DMS53 treated with DMSO at 0.1 percent for 48 hours (cell line): ENCODE measurements around the gene KRTAP4-6.
"Not testable (repeated sequence)": the region's sequence is repeated elsewhere in the genome, so short reads cannot be mapped to it uniquely, and the experiment has no call there.

ENCODE experiments used
- DNase-seq: peaks from one replicate; lab custom pipeline; 2025; ENCODE audit not compliant: unreplicated experiment; lab: John Stamatoyannopoulos, UW

Gene KRTAP4-6

DNA sequence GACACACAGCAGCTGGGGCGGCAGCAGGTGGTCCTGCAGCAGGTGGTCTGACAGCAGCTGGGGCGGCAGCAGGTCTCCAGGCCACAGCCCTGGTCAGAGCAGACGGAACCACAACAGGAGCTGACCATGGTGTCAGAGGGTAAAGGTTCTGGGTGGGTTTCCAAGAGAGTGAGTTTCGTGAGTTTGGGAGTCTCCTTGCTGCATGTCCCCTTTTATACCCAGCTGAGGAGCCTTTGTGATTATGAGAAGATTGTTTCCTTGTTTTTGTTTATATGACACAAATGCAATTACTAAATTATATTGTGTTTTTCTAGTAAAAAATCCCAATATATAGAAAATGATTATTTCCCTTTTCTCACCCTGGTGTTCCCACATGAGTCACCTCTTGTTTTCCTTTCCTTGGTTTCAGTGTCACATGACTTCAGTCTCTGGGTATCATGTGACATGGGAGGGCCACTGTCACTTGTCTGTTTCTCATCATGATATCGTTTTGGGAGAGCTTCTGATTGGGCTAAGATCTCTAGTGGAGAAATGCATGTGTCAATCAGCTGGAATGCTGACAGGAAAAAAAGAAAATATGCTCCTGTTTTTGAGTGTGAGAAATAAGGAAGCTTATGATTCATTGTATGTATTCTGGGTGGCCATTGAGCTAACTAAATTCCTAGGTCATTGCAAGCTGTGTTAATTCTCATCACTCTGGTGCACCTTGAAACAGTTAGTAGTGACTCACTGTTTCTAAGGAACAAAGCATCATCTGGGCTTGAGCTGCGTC lies at the start of gene KRTAP4-6:
Gene KRTAP4-6 (minus strand): TSS at position 185 of the 772 bp plus-strand sequence. CDS start 57 bp downstream, at position 128.
- DNase-seq: no peak

DNA sequence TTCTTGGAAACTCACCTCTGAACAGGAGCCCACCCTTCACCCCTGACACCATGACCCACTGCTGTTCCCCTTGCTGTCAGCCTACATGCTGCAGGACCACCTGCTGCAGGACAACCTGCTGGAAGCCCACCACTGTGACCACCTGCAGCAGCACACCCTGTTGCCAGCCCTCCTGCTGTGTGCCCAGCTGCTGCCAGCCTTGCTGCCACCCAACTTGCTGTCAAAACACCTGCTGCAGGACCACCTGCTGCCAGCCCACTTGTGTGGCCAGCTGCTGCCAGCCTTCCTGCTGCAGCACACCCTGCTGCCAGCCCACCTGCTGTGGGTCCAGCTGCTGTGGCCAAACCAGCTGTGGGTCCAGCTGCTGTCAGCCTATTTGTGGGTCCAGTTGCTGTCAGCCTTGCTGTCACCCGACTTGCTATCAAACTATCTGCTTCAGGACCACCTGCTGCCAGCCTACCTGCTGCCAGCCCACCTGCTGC lies 49.5 kb upstream of the KRTAP4-6 start, which contains the start of gene KRTAP9-1:
Gene KRTAP9-1 (plus strand): TSS at position 51 of the 482 bp plus-strand sequence. CDS start 0 bp downstream, at position 51.
- DNase-seq: not testable (repeated sequence)

DNA sequence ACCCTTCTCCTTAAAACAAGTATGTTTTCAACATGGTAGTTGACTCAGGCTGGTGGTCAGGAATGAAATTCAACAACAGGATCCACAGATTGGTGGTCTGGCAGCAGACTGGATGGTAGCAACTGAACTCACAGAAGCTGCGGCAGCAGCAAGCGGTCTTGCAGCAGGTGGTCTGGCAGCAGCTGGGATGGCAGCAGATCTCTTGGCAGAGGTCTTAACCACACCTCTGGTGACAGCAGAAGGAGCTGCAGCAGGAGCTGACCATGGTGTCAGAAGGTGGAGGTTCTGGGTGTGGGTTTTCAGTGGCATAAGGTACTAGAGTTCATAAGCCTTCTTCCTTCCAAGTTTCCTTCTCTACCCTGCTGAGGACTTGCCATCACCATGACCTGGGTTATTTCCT lies 46.5 kb upstream of the KRTAP4-6 start:
- DNase-seq: no peak

DNA sequence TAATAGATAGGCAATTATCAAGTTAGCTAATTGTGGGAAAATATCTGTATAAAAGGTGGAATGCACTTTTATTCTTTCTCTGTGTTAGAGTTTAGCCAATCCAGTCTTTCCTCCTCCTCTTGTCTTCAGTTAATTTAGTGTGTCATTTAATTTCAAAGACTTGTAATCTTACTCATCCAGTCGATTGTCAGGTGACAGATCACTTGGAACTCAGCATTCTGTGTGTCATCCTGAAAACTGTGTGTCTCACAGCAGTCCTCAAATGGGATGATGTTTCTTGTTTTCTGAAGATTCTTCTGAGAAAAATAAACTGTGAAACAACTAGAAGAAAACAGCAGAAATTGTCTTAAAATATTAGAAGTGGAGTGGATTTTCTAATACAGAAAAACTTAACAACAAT lies 44.7 kb upstream of the KRTAP4-6 start:
- no peak for DNase-seq

DNA sequence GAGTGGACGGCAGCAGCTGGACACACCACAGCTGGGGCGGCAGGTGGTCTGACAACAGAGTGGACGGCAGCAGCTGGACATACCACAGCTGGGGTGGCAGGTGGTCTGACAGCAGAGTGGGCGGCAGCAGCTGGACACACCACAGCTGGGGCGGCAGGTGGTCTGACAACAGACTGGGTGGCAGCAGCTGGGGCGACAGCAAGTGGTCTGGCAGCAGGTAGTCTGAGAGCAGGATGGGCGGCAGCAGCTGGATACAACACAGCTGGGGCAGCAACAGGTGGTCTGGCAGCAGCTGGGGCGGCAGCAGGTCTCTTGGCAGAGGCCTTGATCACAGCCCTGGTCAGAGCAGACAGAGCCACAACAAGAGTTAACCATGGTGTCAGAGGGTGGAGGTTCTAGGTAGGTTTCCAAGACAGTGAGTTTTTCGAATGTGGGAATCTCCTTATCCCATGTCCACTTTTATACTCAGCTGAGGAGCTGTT lies 44.2 kb upstream of the KRTAP4-6 start, which contains the start of gene KRTAP4-1:
Gene KRTAP4-1 (minus strand): TSS at position 432 of the 482 bp plus-strand sequence. CDS start 57 bp downstream, at position 375.
- no peak for DNase-seq

DNA sequence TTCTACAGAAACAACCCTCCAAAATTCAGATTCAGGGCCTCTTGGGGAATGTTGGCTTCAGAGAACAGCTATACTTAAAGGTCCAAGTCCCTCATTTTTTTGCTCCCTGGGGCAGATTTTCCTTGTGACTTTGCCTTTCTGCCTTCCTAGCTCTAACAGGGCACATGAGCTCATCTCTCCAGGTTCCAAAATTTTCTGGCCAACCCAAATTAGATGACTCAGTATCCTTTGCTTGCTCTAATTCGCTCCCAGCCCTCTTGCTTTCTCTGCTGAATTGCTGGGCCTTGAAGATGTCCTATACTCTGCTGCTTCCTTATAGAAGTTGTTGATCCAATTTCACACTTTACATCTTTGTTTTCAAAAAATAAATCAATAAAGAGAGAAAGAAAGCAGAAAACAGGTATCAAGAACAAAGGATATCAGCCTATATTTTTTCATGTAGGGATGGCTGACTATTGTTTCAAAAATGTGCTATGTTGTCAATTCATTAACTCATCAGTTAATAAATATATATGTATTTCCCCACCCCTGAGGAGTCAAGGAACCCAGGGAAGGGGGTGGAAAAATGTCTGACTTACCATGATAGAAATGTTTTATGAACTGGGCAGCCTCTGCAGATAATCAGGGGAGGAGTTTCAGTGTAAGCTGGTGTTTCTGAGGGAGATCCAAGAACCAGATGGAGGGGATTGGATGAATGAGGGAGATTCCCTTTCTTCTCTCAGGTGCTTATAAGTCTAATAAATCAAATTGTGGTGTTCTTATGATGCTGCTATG lies 38.7 kb upstream of the KRTAP4-6 start:
- DNase-seq: no peak

DNA sequence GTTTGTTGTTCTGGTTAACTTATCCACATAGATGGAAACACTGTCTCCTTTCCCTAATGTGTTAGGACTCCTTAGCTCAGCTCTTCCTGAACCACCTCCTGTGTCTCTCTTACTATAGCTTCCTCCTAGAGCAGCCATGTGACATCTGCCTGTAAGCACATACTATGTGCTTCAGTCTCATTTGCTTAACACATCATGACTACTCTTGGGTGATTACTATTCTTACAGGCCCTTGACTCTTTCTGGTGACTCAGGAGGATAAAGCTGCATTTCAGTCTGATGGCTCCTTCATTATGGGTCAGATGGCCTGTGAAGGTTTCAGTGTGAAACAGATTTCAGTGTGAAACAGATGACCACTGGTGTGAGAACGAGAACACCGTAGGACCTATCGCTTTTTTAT lies 38.0 kb upstream of the KRTAP4-6 start:
- no peak for DNase-seq

DNA sequence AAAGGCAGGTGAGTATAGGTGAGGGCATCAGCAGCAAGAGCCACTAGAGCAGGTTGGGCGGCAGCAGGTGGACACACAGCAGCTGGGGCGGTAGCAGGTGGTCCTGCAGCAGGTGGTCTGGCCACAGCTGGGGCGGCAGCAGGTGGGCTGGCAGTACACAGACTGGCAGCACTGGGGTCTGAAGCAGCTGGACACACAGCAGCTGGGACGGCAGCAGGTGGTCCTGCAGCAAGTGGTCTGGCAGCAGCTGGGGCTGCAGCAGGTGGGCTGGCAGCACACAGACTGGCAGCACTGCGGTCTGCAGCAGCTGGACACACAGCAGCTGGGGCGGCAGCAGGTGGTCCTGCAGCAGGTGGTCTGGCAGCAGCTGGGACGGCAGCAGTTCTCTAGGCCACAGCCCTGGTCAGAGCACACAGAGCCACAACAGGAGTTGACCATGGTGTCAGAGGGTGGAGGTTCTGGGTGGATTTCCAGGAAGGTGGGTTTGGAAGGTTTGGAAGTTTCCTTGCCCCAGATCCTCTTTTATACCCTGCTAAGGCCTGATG lies 37.5 kb upstream of the KRTAP4-6 start, which contains the start of gene KRTAP4-2:
Gene KRTAP4-2 (minus strand): TSS at position 495 of the 545 bp plus-strand sequence. CDS start 57 bp downstream, at position 438.
- DNase-seq: no peak

DNA sequence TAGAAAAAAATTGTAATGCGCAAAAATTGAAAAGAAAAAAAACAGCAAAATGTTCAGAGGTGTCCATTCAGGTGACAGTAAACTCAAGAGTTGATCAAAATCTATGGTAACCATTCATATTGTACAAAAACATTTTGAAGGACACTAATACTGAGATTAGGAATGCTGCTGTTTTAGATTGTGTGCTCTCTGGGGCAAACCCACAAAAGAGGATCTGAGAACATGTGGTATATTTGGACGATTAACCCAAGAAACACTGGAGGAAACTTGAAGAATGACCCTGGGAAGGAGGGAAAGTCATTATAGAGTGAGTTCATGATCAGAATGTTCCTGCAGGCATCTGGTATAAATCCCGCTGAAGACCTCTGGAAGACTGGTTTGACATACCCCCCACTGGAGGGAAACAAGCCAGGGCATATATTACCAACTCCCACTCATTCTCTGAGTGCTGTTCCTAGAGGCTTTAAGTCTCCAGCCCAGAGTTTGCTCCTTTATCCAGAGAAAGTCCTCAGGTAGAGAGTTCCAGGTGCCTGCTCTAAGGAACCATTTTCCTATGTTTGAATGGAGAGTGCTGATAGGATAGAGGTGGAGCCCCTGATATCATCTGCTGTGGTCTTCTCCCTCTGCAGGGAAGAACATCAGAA lies 36.5 kb upstream of the KRTAP4-6 start:
- DNase-seq: no peak

DNA sequence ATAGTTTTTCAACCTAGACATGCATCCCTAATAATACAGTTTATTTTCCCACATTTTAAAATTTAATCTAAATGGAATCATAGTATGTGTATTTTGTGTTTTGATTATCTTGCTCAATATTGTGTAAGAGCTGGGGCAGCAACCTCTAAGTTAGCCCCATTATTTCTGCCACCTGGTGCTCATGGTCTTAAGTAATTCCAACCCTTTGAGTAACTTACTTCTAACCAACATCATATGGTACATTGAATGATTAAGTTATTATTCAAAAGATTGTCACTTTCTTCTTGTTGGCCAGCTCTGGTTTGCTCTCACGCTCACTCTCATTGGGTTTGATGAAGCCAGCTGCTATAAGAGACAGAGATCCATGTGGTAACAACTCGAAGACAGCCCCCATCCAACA lies 31.5 kb upstream of the KRTAP4-6 start:
- DNase-seq: no peak

DNA sequence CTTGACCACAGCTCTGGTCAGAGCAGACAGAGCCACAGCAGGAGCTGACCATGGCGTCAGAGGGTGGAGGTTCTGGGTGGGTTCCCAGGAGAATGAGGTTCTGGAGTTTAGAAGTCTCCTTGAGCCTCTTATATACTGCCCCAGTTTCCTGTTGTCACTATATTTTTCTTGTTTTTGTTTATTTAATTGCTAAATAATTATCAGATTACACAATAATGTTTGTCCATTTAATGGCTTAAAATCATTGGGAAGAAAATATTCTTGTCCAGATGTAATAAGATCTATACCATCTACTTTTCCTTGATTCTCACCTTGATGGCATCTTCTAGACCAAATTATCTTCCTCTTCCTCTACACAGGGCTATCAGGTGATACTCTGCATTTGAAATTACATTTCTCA lies 27.8 kb upstream of the KRTAP4-6 start, which contains the start of gene KRTAP4-3:
Gene KRTAP4-3 (minus strand): TSS at position 101 of the 400 bp plus-strand sequence. CDS start 49 bp downstream, at position 52.
- no peak for DNase-seq

DNA sequence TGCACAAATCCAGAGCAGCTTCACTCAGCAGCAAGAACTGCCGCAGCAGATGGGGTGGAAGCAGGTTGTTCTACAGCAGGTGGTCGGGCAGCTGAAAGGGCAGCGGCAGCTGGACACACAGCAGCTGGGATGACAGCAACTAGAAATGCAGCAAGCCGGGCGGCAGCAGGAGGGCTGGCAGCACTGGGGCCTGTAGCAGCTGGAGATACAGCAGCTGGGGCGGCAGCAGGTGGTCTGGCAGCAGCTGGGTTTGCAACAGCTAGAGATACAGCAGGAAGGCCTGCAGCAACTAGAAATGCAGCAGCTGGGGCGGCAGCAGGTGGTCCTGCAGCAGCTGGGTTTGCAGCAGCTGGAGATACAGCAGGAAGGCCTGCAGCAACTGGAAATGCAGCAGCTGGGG lies 27.2 kb upstream of the KRTAP4-6 start:
- no peak for DNase-seq

DNA sequence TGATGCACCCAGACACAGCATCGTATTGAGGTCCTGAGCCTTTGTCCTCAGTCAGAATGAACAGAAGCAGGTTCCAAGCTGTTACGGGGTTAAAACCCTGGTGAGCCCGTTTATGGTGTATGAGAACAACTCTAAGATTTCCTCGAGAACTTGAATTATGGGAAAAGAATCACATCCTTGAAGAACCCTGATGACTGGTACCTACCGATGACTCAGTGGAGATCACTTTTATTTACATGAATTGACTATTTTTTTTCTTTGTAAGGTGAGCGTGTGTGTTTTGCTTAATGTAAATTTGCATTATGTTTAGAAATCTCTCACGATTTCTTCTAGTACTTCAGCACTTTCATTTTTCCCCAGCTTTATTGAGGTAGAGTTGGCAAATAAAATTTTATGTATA lies 23.5 kb upstream of the KRTAP4-6 start:
- no peak for DNase-seq

DNA sequence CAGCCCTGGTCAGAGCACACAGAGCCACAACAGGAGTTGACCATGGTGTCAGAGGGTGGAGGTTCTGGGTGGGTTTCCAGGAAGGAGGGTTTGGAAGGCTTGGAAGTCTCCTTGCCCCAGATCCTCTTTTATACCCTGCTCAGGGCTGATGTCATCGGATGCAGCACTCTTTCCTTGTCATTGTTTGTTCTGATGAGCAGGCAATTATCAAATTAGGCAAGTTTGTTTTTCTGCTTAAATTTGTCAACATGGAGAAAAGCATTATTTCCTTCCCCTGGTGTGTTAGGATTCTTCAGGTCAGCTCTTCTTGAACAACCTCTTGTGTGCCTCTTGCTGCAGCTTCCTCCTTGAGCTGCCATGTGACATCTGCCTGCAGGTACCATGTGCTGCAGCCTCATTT lies 20.3 kb upstream of the KRTAP4-6 start, which contains the start of gene KRTAP4-4:
Gene KRTAP4-4 (minus strand): TSS at position 101 of the 400 bp plus-strand sequence. CDS start 57 bp downstream, at position 44.
- DNase-seq: no peak

DNA sequence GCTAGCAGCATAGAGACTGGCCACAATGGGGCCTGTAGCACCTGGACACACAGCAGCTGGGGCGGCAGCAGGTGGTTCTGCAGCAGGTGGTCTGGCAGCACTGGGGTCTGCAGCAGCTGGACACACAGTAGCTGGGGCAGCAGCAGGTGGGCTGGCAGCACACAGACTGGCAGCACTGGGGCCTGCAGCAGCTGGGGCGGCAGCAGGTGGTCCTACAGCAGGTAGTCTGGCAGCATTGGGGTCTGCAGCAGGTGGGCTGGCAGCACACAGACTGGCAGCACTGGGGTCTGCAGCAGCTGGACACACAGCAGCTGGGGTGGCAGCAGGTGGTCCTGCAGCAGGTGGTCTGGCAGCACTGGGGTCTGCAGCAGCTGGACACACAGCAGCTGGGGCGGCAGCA lies 19.8 kb upstream of the KRTAP4-6 start:
- not testable (repeated sequence) for DNase-seq

DNA sequence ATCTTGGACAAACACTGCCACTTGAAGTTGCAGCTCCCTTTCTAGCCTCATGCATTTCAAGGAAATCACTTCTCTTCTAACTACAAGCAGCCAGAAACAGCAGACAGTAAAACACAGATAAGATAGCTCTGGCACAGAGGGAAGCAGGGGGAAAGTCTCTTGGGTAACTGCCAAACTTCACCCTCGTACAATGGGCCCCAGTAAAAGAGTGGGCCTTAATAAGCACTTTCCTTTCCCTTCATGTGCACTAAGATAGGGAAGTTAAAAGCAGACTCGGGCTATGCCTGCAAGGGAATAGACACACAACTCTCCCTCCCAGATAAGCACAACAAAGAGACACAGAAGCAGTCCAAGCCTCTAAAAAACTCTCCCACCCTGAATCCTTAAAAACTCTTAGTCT lies 13.5 kb upstream of the KRTAP4-6 start:
- no peak for DNase-seq

DNA sequence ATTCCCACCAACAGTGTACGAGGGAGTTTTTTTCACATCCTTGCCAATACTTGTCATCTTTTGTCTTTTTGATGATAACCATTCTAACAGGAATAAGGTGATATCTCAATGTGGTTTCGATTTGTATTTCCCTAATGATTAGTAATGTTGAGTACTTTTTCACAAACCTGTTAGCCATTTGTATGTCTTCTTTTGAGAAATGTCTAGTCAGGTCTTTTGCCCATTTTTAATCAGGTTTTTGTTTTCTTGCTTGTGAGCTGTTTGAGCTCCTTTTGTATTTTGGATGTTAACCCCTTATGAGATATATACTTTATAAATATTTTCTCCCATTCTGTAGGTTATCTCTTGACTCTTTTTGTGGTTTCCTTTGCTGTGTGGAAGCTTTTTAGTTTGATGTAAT lies 11.2 kb upstream of the KRTAP4-6 start:
- no peak for DNase-seq

DNA sequence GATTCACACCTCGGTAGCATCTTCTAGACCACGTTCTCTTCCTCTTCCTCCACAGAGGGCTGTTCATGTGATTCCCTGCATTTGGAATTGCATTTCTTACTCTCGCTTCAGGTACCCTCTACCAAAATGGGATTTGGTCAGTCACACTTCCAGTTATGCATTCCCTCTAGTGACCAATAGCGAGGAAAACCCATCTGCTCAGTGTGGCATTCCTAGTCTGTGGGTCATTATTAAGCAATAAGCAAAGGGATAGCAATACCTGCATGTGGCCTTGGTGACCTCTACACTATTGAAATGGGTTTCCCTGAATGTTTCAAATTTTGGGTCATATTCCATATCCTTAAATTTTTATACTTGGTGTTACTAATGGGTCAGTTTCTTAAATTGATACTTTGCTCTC lies 9.7 kb upstream of the KRTAP4-6 start:
- DNase-seq: no peak

DNA sequence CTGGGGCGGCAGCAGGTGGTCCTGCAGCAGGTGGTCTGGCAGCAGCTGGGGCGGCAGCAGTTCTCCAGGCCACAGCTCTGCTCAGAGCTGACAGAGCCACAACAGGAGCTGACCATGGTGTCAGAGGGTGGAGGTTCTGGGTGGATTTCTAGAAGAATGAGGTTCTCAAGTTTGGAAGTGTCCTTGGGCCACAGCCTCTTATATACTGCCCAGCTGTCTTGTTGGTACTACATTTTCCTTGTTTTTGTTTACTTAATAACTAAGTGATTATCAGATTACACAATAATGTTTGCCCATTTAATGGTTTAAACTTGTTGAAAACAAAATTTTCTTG lies 9.3 kb upstream of the KRTAP4-6 start, which contains the start of gene KRTAP4-5:
Gene KRTAP4-5 (minus strand): TSS at position 174 of the 334 bp plus-strand sequence. CDS start 58 bp downstream, at position 116.
- no peak for DNase-seq

DNA sequence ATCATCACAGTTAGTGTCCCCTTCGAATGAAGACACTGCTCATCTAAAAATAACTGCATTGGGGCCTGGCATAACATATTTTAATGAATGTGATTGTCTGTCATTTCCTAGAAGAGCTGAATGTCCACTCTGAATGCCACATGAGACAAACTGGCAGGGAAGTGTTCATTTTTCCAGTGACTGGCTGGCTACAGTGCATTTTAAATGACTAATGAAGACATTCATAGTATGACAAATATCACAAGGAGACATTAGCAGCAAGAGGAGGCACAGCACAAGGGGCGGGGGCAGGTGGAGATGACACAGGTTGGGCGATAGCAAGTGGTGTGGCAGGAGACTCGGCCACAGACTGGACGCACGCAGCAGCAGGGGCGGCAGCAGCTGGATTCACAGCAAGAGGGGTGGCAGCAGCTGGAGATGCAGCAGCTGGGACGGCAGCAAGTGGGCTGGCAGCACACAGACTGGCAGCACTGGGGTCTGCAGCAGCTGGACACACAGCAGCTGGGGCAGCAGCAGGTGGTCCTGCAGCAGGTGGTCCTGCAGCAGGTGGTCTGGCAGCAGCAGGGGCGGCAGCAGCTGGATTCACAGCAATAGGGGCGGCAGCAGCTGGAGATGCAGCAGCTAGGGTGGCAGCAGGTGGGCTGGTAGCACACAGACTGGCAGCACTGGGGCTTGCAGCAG lies 8.8 kb upstream of the KRTAP4-6 start:
- not testable (repeated sequence) for DNase-seq
